DLD1 (cell line): ENCODE results near the gene SLC7A6.

Experiments
- in situ Hi-C: cut with HindIII; loops from 2 replicates; pipeline ENCODE4 v1.10.0; 2017; ENCODE audit warnings: low sequenced_read_pairs

SLC7A6 gene

GRCh38 chr16:68339214-68339613, 74.9 kb downstream of the SLC7A6 start:
- in situ Hi-C loops: no loop called here

DNA sequence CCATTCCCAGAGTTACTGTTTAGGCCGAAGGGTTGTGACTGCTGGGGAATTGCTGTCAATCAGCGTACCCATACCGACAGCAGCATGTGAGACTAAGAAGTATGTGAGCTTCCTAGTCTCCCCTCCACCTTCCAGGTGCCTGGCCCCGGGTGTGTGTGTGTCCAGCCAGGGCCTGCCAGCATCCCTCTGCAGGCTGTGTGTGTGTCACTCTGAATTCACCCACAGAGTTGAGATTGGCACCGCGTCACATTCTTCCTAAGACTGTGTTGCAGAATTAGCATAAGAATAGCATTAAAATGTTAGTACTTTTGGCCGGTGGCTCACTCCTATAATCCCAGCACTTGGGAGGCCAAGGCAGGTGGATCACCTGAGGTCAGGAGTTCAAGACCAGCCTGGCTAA, 78.3 kb downstream of the SLC7A6 start:
- in situ Hi-C loops: no loop called here

- in situ Hi-C loops: no loop called here
Measured at GRCh38 chr16:68343137-68343536, 78.8 kb downstream of the SLC7A6 start.

GRCh38 chr16:68344252-68344651, 79.9 kb downstream of the SLC7A6 start:
- in situ Hi-C loops: no loop called here

DNA sequence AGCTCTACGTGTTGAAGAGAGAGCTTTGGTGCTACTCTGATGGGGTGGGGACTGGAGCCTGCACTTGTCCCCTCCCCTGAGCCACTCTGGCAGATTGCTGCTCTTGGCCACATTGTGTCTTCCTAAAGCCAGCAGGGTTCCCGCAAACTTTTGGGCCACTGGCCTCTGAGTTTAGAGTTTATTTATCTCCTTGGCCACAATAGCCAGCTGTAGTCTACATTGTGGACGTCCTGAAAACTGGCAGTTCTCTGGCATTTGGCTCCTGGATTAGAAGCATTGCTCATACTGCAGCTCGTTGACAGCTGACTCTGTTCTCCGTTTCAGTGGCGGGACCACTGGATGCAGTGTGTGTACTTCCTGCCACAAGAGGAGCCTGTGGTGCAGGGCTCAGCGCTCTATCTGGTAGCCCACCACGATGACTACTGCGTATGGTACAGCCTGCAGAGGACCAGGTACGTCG, 81.1 kb downstream of the SLC7A6 start:
- in situ Hi-C loops: no loop called here

DNA sequence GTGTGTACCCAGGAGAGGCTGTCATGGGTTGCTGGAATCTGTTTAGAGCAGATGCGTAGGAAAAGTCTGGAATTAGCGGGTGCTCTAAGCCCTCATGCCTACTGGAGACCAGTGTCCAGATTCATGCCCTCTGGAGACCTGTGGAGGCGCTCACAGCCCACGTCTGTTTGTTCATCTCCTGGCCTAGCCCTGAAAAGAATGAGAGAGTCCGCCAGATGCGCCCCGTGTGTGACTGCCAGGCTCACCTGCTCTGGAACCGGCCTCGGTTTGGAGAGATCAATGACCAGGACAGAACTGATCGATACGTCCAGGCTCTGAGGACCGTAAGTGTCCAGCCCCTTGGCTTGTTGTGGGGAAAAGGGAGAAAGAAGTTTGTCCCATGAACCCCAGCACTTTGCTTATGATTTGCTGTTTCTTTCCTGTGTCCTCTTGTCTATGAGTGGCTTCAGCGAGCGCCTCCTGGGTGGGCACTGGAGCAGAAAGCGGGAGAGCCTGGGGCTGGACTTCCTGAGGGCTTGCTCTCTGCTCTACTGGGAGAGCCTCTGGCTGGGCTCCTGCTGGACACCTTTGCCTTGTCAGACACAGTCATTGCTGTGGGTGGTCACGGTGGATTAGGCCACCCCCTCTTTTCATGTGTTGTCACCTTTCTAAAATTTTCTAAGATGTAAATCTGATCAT, 81.8 kb downstream of the SLC7A6 start:
- in situ Hi-C loops: no loop called here

DNA sequence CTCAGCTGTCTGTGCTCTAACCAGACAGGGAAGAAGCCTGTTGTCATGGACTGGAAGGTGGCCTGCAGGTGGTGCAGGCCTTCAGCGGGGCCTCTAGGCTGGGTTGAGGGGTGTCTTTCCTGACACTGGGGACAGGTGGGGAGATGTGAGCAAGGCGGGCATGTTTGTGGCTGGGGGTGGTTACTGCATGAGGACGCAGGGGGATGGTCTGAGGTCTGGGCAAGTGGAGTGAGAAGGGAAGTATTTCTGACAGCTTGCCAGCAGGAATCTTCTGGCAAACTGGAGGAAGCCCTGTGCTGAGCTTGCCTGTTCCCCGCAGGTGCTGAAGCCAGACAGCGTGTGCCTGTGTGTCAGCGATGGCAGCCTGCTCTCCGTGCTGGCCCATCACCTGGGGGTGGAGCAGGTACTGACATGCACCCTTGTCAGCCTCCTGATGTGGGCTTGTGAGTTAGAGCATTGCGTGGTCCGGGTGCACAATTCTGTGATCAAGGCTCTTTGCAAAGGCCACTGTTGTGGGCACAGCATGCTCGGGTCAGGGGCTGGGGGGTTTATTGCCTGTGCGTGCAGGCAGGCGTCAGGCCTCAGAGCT, 82.7 kb downstream of the SLC7A6 start:
- in situ Hi-C loops: no loop called here

GRCh38 chr16:68347605-68348004, 83.3 kb downstream of the SLC7A6 start:
- in situ Hi-C loops: no loop called here

- in situ Hi-C loops: no loop called here
Measured at GRCh38 chr16:68348639-68349445, 84.5 kb downstream of the SLC7A6 start.

DNA sequence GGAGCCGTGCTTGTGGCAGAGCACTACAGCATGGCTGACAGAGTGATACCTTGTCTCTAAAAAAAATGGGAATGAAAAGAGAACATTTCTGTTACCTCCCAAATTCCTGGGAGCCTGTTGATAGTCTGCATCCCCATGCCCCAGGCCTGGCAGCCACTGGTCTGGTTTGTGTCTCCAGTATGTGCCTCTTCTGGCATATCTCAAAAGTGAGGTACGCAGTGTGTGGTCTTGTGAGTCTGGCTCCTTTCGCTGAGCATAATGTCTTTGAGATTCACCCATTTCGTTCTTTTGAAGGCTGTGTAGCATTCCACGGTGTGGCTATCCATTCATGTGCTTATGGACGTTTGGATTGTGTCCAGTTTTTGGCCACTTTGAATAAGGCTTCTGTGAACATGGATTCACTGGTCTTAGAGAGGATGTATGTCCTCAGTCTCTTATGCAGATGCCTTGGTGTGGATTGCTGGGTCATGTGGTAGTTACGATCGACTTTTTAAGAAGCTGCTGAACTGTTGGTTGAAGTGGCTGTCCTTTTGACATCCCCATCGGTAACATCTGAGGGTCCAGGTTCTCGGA, 85.6 kb downstream of the SLC7A6 start:
- in situ Hi-C loops: no loop called here

DNA sequence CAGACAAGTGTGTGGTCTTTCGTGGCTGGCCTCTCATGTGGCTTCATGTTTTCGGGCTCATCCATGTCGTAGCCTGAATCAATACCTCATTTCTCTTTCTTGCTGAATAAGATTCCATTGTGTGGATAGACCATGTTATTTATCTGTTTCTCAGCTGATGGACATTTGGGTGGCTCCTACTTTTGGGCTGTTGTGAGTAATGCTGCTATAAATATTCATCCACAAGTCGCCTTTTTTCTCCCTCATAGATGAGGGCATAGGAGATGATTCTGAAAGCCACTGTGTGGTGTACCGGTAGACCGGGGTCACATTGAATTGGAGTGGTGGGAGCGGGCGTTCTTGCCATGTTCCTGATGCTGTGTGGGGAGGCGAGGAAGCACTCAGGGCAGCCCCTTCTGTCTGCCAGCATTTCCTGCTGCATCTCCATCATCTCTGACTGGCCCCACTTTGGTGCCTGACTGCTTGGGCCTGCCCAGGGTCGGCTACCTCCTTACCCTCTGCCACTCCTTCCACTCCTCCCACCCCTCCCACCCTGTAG, 86.6 kb downstream of the SLC7A6 start:
- in situ Hi-C loops: no loop called here
